AG04450 (cell line): ENCODE measurements around the gene BCL2L15. TPM values are rescaled to one million over a fixed set of nuclear protein-coding genes. Genes with fewer than 3 reads are reported as not detected.

Source experiments
- CTCF ChIA-PET: fragments of 300-600, 350-600 bp; formaldehyde crosslinking; extraction: SDS; loops from one replicate; lab custom pipeline; 2022; ENCODE audit warnings: antibody characterized with exemption, inconsistent platforms; lab: Charles Lee
- POLR2A ChIA-PET: fragments of 350-600 bp; formaldehyde crosslinking; extraction: SDS; loops from one replicate; lab custom pipeline; 2021; ENCODE audit warnings: antibody characterized with exemption, inconsistent platforms; lab: Yijun Ruan, JAX
- DNase-seq: peaks from one replicate; pipeline ENCODE4 v3.0.0-alpha.2; 2011; ENCODE audit warnings: low read depth, low spot score
- H3K27ac ChIP-seq: one replicate; pipeline ENCODE4 v1.5.1; 2012; ENCODE audit warnings: low read depth, low read length, control low read depth
- H3K27me3 ChIP-seq: one replicate; pipeline ENCODE4 v1.6.0; 2012; ENCODE audit warnings: low read length; ENCODE audit not compliant: control insufficient read depth, insufficient read depth
- H3K4me3 ChIP-seq: 2 replicates; pipeline ENCODE4 v1.5.1; 2011; ENCODE audit warnings: mild to moderate bottlenecking, low read depth, low read length, control low read depth
- H3K9me3 ChIP-seq: 2 replicates; pipeline ENCODE4 v1.5.1; 2012; ENCODE audit warnings: low read length; ENCODE audit not compliant: control insufficient read depth, insufficient read depth
- CTCF ChIP-seq: IDR thresholded peaks from 2 replicates; pipeline ENCODE4 v1.5.1; 2011; ENCODE audit warnings: low read depth, low read length, control low read depth, inconsistent platforms
- polyA plus RNA-seq: library from polyadenylated mRNA; depleted of rRNA; stranded (reverse); fragments of >200 nt; gene quantifications from 2 replicates; pipeline ENCODE4 v1.2.3, GENCODE V29; 2011

BCL2L15 gene
- polyA plus RNA-seq, 1 experiment = 0.12 TPM

GRCh38 chr1:113899111-113899510, 11.7 kb upstream of the BCL2L15 start:
- Histone ChIP-seq H3K4me3 (no peak overlapping the region), H3K9me3 (no peaks in the 10 kb centered on the region), H3K27me3 (no peaks in the 10 kb centered on the region), H3K27ac (no peak overlapping the region)
- no peak for DNase-seq
- TF ChIP-seq CTCF = no peak
- ChIA-PET CTCF (interaction anchor here (0.8 kb wide), 2 partner anchors 31 to 64 kb away, joined by 3 read pairs; no protein-coding TSS in a partner anchor), POLR2A (no interaction called here)

GRCh38 chr1:113898241-113898814, 10.9 kb upstream of the BCL2L15 start:
- ChIA-PET POLR2A (no interaction called here), CTCF (interaction anchor here (0.8 kb wide), 2 partner anchors 32 to 63 kb away, joined by 3 read pairs; no protein-coding TSS in a partner anchor)

GRCh38 chr1:113895961-113896360, 8.6 kb upstream of the BCL2L15 start:
- no peak overlapping the region for H3K4me3 ChIP-seq
- H3K9me3 ChIP-seq = no peaks in the 10 kb centered on the region
- H3K27me3 ChIP-seq = no peaks in the 10 kb centered on the region
- ChIA-PET CTCF (no interaction called here), POLR2A (interaction anchor here (0.6 kb wide), 1 partner anchor 114 kb away, joined by 3 read pairs; no protein-coding TSS in a partner anchor)
- DNase-seq = no peak
- H3K27ac ChIP-seq = no peak overlapping the region
- TF ChIP-seq CTCF = no peak

More at GRCh38 chr1:113898241-113898814, 10.9 kb upstream of the BCL2L15 start:
- H3K4me3 ChIP-seq = no peak overlapping the region
- DNase-seq = no peak
- TF ChIP-seq CTCF = no peak
- no peaks in the 10 kb centered on the region for H3K9me3 ChIP-seq
- H3K27me3 ChIP-seq = no peaks in the 10 kb centered on the region
- H3K27ac ChIP-seq = no peak overlapping the region

GRCh38 chr1:113895098-113895497, 7.7 kb upstream of the BCL2L15 start:
- TF ChIP-seq CTCF = no peak
- Histone ChIP-seq H3K27me3 (no peaks in the 10 kb centered on the region), H3K4me3 (no peak overlapping the region), H3K9me3 (no peaks in the 10 kb centered on the region), H3K27ac (no peak overlapping the region)
- no peak for DNase-seq
- ChIA-PET POLR2A (no interaction called here), CTCF (no interaction called here)

GRCh38 chr1:113893267-113893666, 5.9 kb upstream of the BCL2L15 start:
- no peak overlapping the region for H3K4me3 ChIP-seq
- no peak for TF ChIP-seq CTCF
- CTCF ChIA-PET = no interaction called here
- DNase-seq = no peak
- POLR2A ChIA-PET = interaction anchor here (0.6 kb wide), 1 partner anchor 1358 kb away, joined by 5 read pairs; no protein-coding TSS in a partner anchor
- no peaks in the 10 kb centered on the region for H3K9me3 ChIP-seq
- no peak overlapping the region for H3K27ac ChIP-seq
- no peaks in the 10 kb centered on the region for H3K27me3 ChIP-seq
